Measurements from ENCODE around the gene KRTAP20-2.

Gene KRTAP20-2

DNA sequence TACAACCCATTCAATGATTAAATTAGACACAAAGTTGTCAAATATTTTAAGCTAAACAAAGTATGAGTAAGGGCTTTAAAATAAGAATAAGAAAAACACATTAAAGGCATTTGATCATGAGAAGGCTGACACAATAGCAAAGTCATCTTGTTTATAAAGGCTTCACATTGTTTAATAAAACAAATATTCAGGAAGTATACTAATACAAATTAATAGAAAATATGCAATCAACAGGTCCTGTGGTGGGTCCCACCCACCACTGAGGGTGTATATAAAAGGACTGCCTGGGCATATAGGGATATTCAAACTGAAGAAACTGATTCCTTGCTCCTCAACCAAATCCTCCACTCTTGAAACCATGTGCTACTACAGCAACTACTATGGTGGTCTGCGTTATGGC is at the start of gene KRTAP20-2:
TSS of gene KRTAP20-2 (plus strand) at position 301 of the 400 bp plus-strand sequence. CDS start at position 359, 58 bp downstream.
- DNase-seq = no peak

DNA sequence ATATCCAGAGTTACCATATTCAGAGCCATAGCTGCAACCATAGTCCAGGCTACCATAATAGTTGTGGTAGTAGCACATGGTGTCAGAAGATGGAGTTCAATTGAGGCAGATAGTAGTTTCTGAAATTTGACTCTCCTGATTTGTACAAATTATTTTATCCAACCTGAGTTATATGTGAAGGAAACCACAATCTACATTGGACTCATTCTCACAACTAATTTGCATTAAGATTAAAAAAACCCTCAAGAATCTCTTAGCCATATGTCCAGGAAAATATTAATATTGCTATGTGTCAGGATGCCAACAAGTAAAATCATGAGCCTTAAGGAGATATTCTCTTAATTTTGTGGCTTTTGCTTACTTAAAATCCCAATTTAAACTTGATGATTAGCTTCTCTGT is 44.7 kb upstream of the KRTAP20-2 start, which contains the start of gene KRTAP22-2:
TSS of gene KRTAP22-2 (minus strand) at position 101 of the 400 bp plus-strand sequence.
- no peak for DNase-seq

DNA sequence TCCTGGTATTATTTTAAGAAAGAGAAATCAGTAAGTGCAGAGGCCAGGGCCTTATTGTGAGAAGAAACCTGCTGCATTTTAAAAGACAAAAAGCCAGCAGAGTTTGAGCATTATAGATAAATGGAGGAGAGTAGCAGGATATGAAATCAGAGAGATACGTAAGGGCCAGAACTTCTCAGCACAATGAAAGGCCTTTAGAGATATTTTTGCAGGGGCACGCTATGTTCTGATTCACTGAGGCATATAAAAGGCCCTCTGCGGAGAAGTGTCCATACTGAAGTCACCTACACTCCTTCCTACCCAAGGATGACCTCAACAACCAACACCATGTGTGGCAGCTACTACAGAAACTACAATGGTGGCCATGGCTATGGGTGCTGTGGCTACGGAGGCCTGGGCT is 42.9 kb upstream of the KRTAP20-2 start, which contains the start of gene KRTAP6-3:
TSS of gene KRTAP6-3 (plus strand) at position 301 of the 400 bp plus-strand sequence. CDS start at position 307, 6 bp downstream.
- DNase-seq = no peak

DNA sequence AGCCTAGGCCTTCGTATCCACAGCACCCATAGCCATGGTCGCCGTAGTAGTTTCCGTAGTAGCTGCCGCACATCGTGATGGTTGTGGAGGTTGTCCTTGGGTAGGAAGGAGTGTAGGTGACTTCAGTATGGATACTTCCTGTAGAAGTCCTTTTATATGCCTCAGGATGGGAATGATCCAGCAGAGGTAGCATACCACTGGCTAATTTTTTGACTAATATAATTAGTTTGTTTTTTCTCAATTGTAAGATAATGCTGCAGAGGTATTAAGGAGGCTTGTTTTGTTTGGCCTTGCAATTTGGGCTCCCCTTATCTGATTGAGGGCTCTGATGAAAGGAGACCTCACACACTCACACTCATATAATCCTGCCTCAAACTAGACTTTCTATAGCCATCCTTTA is 36.2 kb upstream of the KRTAP20-2 start, which contains the start of gene KRTAP6-2:
TSS of gene KRTAP6-2 (minus strand) at position 101 of the 400 bp plus-strand sequence. CDS start at position 73, 28 bp downstream.
- no peak for DNase-seq

DNA sequence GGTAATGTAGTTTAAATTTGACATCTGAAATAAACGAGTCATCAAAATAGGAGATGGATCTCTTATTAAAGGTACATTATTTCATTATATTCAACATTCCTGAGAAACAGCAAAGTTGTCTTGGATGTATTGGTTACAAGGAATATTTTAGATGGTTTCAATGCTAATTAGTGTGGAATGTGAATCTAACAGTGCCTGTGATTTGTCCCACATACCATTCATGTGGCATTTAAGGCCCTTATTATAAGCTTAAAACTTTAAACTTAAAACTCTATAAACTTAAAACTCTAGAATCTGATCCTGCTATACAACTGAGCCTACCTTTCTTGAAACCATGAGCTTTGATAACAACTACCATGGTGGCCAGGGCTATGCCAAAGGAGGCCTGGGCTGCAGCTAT is 34.2 kb upstream of the KRTAP20-2 start, which contains the start of gene KRTAP22-1:
TSS of gene KRTAP22-1 (plus strand) at position 301 of the 400 bp plus-strand sequence.
- no peak for DNase-seq

DNA sequence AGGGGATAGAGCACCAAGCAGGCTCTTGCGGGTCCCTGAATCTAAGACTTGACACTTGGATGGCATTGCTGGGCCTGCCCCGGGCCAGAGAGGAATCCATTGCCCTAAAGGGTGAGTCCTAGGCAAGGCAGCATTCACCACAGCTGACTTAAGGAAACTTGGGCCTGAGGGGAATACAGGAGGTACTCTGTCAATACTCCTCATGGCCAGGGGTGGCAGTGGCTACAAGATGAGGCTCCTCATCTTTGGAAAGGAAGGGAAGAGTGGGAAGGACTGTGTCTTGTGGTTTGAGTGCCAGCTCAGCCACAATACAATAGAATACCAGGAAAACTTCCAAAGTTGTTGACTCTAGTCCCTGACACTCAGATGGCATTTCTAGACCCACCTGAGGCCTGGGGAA is 29.0 kb upstream of the KRTAP20-2 start:
- no peak for DNase-seq

DNA sequence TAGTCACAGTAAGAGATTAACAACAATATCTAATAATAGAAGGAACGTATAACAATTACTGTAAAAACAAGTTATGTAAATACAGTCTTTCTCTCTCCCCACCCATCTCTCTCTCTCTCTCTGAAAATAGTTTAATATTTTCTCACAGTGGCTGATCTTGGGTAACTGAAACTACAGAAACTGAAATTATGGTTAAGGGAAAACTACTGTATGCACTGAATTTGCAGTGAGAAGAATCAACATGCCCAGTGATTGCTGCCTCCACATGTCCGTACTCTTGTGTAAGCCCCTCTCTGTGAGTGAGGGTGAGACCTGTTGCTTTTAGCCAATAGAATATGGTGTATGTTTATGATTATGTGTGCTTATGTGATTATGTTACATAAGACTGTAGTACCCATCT is 22.9 kb upstream of the KRTAP20-2 start:
- DNase-seq = no peak

DNA sequence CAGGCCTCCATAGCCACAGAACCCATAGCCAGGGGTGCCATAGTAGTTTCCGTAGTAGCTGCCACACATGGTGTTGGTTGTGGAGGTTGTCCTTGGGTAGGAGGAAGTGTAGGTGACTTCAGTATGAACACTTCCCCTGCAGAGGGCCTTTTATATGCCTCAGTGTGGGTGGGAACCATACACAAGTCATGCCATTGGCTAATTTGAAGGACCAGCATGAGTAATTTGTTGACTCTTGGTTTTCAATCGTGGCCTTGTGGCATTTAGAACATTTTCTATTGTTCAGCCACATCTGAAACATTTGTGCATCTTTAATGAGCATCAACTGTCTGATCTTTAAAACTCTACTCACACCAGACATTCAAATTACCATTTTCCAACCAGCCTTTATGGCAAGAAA is 21.2 kb upstream of the KRTAP20-2 start, which contains the start of gene KRTAP6-1:
TSS of gene KRTAP6-1 (minus strand) at position 95 of the 400 bp plus-strand sequence. CDS start at position 69, 26 bp downstream.
- DNase-seq = no peak

DNA sequence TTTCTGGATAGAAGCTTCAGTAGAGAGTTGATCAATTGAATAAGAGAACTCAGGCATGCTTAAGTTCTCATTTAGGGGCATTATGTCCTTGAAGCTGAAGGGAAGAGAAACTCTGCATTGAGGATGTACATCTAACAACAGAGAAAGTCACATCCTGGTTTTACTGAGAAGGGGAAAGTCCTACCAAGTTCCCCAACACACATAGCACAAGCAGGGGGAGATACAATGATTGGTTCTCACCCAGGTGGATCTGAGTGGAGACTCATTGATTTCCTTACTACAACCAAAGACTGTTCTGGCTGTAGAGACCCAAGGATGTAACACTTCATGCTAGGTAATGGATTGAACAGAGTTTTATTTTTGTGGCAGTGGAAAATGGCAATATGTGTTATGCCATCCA is 19.8 kb upstream of the KRTAP20-2 start:
- no peak for DNase-seq

DNA sequence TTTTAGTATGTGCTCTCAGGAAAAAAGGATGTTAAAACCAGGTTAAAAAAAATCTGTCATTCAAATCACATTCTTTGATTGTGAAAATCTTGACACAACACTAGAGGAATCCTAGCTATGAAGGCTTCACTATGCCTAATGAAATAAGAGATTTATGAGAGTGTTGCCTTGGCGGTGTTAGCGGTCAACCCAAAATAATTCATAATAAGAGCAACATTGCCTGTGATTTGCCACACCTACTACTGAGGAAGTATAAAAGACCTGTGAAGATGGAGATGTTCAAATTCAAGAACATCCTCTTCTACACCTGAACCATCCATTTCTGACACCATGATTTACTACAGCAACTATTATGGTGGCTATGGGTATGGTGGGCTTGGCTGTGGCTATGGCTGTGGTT is 18.9 kb upstream of the KRTAP20-2 start, which contains the start of gene KRTAP20-1:
TSS of gene KRTAP20-1 (plus strand) at position 301 of the 400 bp plus-strand sequence. CDS start at position 331, 30 bp downstream.
- no peak for DNase-seq

DNA sequence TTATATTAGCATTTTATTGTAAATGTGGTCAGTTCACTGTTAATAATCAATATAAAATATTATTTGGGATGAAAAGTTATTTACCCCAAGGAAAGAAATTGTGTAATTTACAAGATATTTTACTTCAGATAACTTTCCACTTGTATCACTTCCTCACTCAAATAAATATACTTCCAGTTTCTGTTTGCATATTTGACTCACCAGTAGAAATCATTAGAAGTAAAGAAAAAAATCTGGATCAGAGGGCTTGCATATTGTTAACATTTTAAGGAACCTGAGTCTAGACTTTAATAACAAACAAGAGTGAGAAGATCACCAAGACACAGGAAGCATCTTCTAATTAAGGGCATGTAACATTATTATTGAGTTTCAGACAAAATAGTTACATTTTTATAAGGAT is 14.9 kb upstream of the KRTAP20-2 start:
- no peak for DNase-seq

DNA sequence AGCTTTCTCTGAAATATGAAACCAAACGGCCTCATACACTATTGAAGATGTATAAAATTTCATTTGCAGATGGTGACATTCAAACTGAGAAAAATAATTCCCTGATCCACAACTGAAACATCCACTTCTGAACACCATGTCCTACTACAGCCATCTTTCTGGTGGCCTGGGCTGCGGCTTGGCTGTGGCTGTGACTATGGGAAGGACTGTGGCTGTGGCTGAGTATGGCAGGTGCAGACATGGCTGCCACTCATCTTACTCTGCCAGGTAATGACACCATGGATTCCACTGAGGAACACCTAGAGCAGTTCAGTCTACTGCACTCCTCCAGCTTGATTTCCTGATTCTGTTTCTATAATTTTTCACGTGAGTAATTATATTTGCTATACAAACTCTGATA is 14.5 kb upstream of the KRTAP20-2 start, which contains the start of gene KRTAP20-4:
TSS of gene KRTAP20-4 (plus strand) at position 106 of the 400 bp plus-strand sequence.
- no peak for DNase-seq

DNA sequence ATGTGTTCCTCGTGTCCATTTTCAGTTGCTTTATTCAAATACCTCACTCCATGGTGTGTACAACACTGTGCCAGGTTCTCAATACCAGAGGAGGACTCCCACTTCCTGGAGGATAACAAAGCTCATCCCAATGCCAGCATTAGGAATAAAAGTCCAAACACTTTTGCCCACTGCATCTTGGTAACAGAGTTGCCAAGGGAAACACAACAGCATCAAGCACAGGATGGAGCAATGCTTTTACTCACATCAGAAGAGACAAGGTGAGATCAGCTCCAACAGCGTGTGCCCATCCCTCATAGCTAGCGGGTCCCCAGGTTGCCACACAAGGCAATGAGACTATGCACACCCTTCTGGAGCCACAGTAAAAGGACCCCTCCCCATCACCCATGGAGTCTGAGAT is 11.6 kb upstream of the KRTAP20-2 start:
- DNase-seq = no peak

DNA sequence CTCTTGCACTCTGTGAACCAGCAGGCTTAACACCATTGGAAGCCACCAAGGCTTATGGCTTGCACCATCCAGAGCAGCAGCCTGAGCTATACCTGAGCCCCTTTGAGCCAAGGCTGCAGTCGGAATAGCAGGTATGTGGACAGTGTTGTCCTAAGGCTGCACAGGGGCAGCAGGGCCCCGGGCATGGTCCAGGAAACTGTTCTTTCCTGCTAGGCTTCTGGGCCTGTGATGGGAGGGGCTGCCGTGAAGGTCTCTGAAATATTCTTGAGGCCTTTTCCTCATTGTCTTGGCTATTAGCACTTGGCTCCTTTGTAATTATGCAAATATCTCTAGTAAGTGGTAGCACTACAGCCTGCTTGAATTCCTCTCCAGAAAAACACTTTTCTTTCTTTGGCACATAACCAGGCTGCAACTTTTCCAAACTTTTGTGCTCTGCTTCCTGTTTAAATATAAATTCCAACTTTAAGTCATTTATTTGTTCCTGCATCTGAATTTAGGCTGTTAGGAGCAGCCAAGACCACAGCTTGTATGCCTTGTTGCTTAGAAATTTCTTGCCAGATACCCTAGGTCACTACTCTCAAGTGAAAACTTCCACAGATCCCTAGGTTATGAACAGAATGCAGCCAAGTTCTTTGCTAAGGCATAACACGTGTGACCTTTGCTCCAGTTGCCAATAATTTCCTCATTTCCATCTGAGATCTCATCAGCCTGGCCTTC is 9.4 kb upstream of the KRTAP20-2 start:
- DNase-seq = no peak

DNA sequence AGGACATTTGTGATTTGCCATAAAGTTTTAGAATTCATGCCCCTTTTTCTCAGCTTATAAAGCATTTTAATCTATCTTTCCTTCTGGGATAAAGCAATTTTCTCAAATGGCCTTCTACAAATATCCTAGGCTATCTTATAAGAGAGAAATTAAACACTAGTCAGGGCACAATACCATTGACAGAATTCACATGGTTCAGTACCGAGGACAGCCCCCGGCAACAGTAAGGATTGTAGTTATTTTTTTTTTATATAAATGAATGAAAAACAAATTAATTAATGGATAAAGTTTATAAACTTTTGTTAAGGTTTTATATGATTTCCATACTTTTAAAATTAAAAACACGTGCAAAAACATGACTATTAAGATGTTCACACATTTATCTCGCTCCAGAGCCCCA is 6.9 kb upstream of the KRTAP20-2 start:
- no peak for DNase-seq

DNA sequence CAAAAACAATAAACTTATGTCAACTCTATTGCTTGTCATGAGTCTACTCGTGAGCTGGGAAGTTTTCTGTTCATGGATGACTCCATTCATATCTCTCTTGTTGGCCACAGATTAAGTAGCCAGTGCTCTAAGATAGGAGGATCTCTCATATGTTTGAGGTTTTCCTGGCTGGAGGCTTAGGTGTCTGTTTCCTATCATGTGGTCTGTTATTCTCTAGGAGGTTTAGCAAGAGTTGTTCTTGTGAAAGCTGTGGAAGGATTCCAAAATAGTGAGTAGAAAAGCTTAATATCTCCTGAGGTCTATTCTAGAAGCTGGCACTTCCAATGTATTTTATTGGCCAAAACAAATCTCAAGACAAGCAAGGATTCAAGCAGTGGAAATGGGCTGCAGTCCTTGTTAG is 5.8 kb upstream of the KRTAP20-2 start:
- no peak for DNase-seq

DNA sequence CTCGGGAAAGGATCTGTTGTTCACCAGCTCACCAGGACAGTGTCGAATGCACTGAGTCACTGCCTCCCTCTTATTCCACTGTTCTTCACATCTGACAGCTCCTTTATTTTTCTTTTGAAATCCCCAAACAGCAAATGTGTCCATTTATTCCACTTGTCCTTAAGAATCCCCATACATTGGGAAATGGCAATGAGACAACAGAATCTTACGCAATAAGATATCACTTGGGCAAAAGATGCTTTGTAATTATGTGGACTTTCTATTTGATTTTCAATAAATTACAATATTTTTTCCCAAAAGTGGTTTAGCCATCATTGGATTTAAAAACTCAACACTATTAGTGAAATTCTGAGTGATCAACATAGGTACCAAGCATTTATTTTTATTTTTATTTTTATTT is 3.7 kb downstream of the KRTAP20-2 start:
- DNase-seq = no peak

DNA sequence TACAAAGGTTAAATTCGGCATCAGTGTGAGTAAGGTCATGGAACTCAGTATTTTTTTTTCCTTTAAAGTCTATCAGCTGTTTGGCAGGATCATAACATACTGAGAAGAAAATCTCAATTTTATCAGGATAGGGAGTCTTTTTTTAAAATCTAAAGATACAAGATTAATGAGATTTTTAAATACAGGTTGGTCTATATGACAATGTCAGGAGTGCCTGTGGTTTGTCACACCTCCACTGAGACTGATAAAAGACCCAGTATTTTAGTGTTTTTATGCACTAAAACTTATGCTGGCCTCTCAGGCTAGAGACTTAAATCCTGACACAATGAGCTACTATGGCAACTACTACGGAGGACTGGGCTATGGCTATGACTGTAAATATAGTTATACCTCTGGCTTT is 7.6 kb downstream of the KRTAP20-2 start, which contains the start of gene KRTAP20-3:
TSS of gene KRTAP20-3 (plus strand) at position 301 of the 400 bp plus-strand sequence.
- no peak for DNase-seq

DNA sequence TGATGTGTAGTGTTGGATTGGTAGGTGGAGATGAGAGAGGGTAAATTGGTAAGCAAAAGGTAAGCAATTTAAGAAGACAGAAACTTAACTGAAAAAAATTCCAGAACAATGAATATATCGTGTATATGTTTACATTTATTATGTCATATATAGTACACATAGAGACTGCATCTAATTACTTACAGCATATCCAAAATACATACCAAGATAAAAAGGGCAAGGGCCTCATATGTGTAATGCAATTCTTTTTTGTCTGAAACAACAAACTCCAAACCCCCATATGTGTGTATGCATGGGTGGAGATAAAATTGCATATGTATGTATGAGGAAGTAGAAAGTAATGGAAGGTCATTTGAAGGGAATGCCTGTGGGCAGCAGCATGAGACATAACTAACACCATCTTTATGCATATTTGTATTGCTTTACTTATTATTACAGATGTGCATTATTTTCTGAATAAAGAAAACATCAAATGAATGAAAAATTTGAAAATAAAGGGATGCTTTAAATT is 12.0 kb downstream of the KRTAP20-2 start:
- no peak for DNase-seq

DNA sequence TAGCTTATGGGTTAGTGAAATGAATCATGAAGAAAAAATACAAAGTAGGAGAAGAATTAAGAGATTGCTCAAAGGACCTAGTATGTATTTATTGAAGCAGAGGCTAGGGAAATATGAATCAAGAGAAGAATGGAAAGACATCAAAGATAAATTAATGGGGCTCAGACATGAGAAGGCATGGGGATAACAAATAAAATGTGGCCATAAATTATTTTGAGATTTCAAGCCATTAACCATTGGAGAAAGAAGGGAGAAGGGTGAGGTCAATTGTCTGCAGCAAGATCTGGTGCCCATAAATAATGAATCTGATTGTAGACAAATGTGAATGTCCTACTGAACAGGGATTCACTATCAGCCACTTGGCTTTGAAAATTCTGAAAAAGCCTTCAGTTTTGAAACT is 17.9 kb downstream of the KRTAP20-2 start:
- no peak for DNase-seq

DNA sequence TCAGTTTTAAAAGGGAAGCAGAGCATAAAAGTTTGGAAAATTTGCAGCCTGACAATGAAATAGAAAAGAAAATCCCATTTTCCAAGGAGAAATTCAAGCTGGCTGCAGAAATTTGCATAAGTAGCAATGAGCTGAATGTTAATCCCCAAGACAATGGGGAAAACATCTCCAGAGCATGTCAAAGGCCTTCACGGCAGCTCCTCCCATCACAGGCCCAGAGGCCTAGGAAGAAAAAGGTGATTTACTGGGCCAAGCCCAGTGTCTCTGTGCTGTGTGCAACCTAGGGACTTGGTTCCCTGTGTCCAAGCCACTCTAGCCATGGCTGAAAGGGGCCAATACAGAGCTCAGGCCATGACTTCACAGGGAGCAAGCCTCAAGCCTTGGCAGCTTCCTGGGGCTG is 33.8 kb downstream of the KRTAP20-2 start:
- no peak for DNase-seq

DNA sequence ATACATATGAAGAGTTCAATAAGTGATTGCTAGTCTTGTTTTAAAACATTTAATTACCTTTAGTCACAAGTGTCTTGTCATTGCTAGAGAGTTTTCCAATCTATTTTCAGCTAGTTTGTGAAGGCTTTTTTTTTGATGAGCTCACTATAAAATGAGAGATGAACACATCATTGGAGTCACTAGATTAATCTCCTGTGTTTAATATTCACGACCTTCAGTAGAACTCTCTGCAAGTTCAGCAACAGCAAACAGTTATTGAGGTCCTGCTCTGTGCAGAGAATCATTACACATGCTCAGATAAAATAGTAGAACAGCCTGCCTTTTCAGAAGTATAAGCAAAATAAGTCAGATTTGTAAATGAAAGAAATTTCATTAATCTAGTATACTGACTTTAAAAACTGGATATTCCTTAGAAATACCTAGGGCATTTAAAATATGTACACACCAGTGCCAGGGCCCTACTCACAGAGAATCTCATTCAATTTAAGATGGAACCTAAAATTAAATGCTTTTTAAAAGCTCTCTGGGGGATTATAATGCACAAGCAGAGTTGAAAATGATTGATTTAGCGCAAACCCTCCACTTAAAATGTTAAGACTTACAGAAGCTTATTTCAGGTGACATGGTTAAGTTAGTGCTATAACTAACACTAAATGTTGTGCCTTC is 38.1 kb downstream of the KRTAP20-2 start:
- DNase-seq = no peak

DNA sequence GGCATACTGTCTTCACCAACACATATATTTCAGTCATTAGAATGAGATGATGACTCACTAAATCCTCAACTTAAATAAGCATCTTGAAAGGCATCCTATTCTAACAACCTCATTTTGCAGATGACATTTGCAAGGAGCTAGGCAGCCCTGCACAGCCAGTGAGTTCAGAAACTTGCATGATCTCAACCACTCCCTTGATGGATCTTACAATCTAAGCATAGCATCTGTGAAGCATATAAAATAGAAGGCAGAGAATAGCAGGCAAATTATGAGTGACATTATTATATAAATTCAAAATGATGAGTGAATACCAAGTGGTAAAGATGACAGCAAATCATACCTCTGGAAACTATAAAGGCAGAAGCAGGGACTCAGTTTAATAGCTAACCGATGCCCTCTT is 39.3 kb downstream of the KRTAP20-2 start:
- DNase-seq = no peak
